Left forelimb (tissue), 1 donor: ENCODE results near the gene URI1.
"Not testable (repeated sequence)": the region's sequence is repeated elsewhere in the genome, so short reads cannot be mapped to it uniquely, and the experiment has no call there.

ENCODE experiments used
- DNase-seq: peaks from one replicate; pipeline ENCODE4 v3.0.0-alpha.2; 2018; ENCODE audit warnings: low spot score

URI1 gene

GRCh38 chr19:29941828-29942403, at the start of gene URI1:
TSS of gene URI1 (plus strand) at chr19:29942239. CDS start at chr19:29942548, 309 bp downstream.
- DNase-seq, result peak; percentile 95

- no peak for DNase-seq
Measured at GRCh38 chr19:29893606-29894284, 48.3 kb upstream of the URI1 start.

- no peak for DNase-seq
Measured at GRCh38 chr19:29896802-29897201, 45.2 kb upstream of the URI1 start.

- no peak for DNase-seq
Measured at GRCh38 chr19:29897466-29897865, 44.6 kb upstream of the URI1 start.

GRCh38 chr19:29904017-29904416, 38.0 kb upstream of the URI1 start:
- no peak for DNase-seq

GRCh38 chr19:29908963-29909944, 32.8 kb upstream of the URI1 start:
- DNase-seq, result no peak

- no peak for DNase-seq
Measured at GRCh38 chr19:29914933-29915332, 27.1 kb upstream of the URI1 start.

GRCh38 chr19:29915832-29916231, 26.2 kb upstream of the URI1 start:
- not testable (repeated sequence) for DNase-seq

GRCh38 chr19:29917911-29918310, 24.1 kb upstream of the URI1 start:
- no peak for DNase-seq

- no peak for DNase-seq
Measured at GRCh38 chr19:29918891-29919290, 23.1 kb upstream of the URI1 start.

GRCh38 chr19:29922972-29923371, 19.1 kb upstream of the URI1 start:
- DNase-seq, result no peak

- DNase-seq, result no peak
Measured at GRCh38 chr19:29923653-29924052, 18.4 kb upstream of the URI1 start.

GRCh38 chr19:29926031-29926430, 16.0 kb upstream of the URI1 start:
- no peak for DNase-seq

- no peak for DNase-seq
Measured at GRCh38 chr19:29926801-29927200, 15.2 kb upstream of the URI1 start.

- no peak for DNase-seq
Measured at GRCh38 chr19:29927944-29928625, 14.0 kb upstream of the URI1 start.

GRCh38 chr19:29928831-29929230, 13.2 kb upstream of the URI1 start:
- DNase-seq, result no peak

GRCh38 chr19:29934257-29934656, 7.8 kb upstream of the URI1 start:
- no peak for DNase-seq

GRCh38 chr19:29934781-29935180, 7.3 kb upstream of the URI1 start:
- no peak for DNase-seq

- DNase-seq, result no peak
Measured at GRCh38 chr19:29936409-29936808, 5.6 kb upstream of the URI1 start.

- no peak for DNase-seq
Measured at GRCh38 chr19:29939628-29940027, 2.4 kb upstream of the URI1 start.

GRCh38 chr19:29940971-29941585, 961 bp upstream of the URI1 start:
- DNase-seq, result no peak
